ENCODE measurements around the gene LY9.

Gene LY9

DNA sequence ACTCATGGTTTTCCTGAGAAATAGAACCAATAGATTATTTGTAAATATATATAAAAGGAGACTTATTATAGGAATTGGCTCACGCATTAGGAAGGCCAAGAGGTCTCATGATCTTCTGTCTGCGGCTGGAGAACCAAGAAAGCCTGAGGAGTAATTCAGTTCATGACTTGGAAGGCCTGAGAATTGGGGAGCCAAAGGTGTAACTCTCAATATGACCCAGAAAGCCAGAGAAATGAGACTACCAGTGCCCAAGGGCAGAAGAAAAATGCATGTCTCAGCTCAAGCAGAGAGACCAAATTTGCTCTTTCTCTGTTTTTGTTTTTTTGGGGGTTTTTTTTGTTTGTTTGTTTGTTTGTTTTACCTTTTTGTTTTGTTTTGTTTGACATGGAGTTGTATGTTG, 37.5 kb upstream of the LY9 start:
- TF ChIP-seq, protein P1, sequence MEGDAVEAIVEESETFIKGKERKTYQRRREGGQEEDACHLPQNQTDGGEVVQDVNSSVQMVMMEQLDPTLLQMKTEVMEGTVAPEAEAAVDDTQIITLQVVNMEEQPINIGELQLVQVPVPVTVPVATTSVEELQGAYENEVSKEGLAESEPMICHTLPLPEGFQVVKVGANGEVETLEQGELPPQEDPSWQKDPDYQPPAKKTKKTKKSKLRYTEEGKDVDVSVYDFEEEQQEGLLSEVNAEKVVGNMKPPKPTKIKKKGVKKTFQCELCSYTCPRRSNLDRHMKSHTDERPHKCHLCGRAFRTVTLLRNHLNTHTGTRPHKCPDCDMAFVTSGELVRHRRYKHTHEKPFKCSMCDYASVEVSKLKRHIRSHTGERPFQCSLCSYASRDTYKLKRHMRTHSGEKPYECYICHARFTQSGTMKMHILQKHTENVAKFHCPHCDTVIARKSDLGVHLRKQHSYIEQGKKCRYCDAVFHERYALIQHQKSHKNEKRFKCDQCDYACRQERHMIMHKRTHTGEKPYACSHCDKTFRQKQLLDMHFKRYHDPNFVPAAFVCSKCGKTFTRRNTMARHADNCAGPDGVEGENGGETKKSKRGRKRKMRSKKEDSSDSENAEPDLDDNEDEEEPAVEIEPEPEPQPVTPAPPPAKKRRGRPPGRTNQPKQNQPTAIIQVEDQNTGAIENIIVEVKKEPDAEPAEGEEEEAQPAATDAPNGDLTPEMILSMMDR (conservative IDR thresholded peaks at IDR 0.05; ENCODE audit: low read depth), result no peak
- CTCF ChIA-PET, result no interaction called here
- H3K27ac ChIP-seq, result no peak overlapping the region
- DNase-seq (ENCODE audit: low spot score), result no peak
- POLR2A ChIA-PET (ENCODE audit: low non-redundant PET), result no interaction called here

DNA sequence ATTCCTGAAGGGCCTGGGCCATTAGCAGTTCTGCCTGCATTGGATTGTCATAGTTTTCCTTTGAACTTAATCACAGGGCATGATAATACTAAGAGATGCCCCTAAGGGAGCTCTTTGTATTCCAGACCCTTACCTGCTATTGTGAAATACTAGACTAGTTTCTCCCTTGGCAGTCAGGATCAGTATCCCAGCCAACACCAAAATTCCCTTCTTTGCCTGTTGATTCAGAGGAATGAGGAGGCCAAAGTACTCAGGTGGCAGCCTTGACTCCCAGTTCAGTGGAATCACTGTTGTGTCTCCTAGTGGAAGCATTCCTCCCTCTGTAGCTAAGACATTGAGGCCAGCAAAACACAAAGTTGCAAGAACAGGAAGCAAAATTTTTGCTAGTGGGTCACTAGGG, 36.2 kb upstream of the LY9 start:
- no peak for DNase-seq (ENCODE audit: low spot score)
- TF ChIP-seq, protein P1 (conservative IDR thresholded peaks at IDR 0.05; ENCODE audit: low read depth), result no peak
- ChIA-PET CTCF (no interaction called here), POLR2A (ENCODE audit: low non-redundant PET) (no interaction called here)
- no peak overlapping the region for H3K27ac ChIP-seq

DNA sequence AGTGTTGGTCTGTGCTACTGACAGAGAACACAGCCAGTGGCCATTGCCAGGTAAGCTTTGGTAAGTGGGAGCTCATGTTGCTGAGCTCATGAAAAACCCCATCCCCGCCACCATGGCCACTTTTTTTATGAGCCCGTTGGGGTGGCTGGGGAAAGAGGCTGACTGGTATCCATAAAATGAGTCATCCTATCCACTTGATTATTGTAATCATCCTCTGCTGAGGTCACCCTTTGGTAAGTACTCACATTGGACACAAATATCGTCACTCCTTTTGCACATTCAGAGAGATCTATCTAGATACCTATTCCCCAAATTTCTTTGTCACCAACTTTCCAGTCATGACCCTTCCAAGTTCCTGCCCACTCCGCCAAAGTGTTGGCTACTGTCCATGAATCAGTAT, 34.9 kb upstream of the LY9 start:
- TF ChIP-seq, protein P1 (conservative IDR thresholded peaks at IDR 0.05; ENCODE audit: low read depth), result no peak
- POLR2A ChIA-PET (ENCODE audit: low non-redundant PET), result no interaction called here
- H3K27ac ChIP-seq, result no peak overlapping the region
- DNase-seq (ENCODE audit: low spot score), result no peak
- CTCF ChIA-PET, result no interaction called here

DNA sequence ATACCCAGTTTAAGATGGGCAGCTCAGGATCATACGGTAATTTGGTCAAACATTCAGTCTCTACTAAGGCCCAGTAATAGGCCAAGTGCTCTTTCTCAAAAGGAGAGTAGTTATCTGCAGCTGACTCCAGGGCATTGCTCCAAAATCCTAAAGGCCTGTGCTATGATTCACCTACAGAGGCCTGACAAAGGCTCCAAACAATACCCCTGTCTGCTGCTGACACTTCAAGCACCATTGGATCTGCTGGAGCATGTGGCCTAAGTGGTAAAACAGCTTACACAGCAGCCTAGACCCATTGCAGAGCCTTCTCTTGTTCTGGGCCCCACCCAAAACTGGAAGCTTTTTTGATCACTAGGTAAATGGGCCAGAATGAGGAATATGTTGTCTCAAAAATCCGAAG, 34.1 kb upstream of the LY9 start:
- TF ChIP-seq, protein P1 (conservative IDR thresholded peaks at IDR 0.05; ENCODE audit: low read depth), result no peak
- no peak for DNase-seq (ENCODE audit: low spot score)
- CTCF ChIA-PET, result interaction anchor here (0.7 kb wide), 1 partner anchor 1680 kb away, joined by 3 read pairs; no protein-coding TSS in a partner anchor
- no peak overlapping the region for H3K27ac ChIP-seq
- POLR2A ChIA-PET (ENCODE audit: low non-redundant PET), result no interaction called here

DNA sequence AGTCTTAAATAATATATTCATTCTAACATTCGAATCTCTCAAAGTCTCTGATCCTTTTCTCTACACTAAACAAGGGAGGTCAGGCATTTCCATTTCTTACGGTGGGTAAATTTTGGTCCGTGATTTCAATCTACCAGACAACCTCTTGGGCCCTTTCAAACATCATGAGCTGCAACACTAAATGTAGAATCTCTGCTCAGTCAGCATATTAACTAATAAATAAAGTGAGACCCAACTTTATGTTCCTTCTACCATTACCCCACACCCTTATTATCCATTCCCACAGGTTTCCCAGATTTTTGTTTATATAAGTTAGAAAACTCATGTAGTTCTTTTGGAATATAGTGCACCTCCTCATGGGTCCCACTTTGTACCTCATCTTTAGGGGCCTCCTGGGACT, 32.0 kb upstream of the LY9 start:
- ChIA-PET CTCF (interaction anchor here (1.0 kb wide), 1 partner anchor 37 kb away, joined by 6 read pairs; no protein-coding TSS in a partner anchor), POLR2A (ENCODE audit: low non-redundant PET) (no interaction called here)
- no peak for DNase-seq (ENCODE audit: low spot score)
- no peak overlapping the region for H3K27ac ChIP-seq
- TF ChIP-seq, protein P1 (conservative IDR thresholded peaks at IDR 0.05; ENCODE audit: low read depth), result no peak

DNA sequence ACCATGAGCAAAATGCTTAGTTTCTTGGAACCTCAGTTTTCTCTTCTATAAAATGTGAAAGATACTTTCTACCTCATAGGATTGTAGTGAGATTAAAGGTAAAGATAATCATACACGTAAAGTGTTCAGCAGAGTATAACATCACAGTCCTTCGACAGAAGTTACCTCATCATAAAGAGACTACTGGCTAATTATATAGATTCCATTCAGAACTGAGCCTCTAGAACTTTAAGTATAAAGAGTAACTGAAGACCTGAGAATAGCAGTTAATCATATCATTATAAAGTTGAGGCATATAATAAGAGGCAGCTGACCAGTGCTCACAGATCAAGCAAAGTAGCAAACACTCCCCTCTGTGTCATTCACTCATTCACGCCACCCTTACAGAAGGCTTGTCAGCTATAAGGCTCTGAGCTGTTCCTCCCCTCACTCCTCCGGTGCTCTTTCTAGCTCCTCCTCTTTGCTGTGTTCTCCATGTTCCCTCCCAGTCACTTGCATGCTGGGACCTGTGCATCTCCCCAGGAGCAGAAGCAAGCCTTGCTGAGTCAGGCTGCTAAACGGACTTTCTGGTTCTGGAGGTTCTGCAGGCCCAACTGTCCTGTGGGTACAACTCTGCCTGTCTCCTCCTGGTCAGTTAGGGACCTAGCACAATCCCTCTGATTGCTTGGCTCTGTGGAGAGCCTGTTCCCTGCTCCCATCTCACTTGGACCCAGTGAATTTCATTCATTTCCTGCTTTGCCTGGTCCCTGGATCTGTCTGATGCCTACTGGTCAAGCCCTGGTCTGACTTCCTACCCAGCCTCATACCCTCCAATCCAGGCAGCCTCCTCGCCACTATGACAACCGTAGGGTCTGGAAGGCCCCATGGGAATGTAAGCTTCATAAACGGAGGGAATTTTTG, 28.3 kb upstream of the LY9 start:
- peak; percentile 49 for DNase-seq (ENCODE audit: low spot score)
- TF ChIP-seq, protein P1 (conservative IDR thresholded peaks at IDR 0.05; ENCODE audit: low read depth), result no peak
- CTCF ChIA-PET, result interaction anchor here (0.6 to 0.9 kb wide), 2 partner anchors 29 to 34 kb away, joined by 3 to 6 read pairs; no protein-coding TSS in a partner anchor
- POLR2A ChIA-PET (ENCODE audit: low non-redundant PET), result no interaction called here
- H3K27ac ChIP-seq, result no peak overlapping the region
